Ovary (tissue), 9 donors: ENCODE measurements around the gene FUT2. TPM values are rescaled to one million over a fixed set of nuclear protein-coding genes. Genes with fewer than 3 reads are reported as not detected.

Experiments
- DNase-seq, 5 donors: peaks; one replicate each; pipeline ENCODE4 v3.0.0-alpha.2; 2019 to 2020
- H3K27ac ChIP-seq, 2 donors: fragments of 200-600 bp; one replicate each; pipeline versions ENCODE4 v1.5.1 to v1.8.0; 2019 to 2022
- H3K27me3 ChIP-seq: fragments of 200-600 bp; one replicate; pipeline ENCODE4 v1.8.0; 2022
- H3K36me3 ChIP-seq: fragments of 200-600 bp; sonication (generic); one replicate; pipeline ENCODE4 v1.5.1; 2019
- H3K4me1 ChIP-seq: one replicate; pipeline ENCODE4 v1.8.1; 2013; ENCODE audit warnings: mild to moderate bottlenecking, moderate library complexity; ENCODE audit not compliant: insufficient read depth
- H3K4me3 ChIP-seq: fragments of 200-600 bp; sonication (generic); one replicate; pipeline ENCODE4 v1.5.1; 2017
- H3K9me3 ChIP-seq, 2 donors: fragments of 200-600 bp in 1 of 2; sonication (generic) in 1 of 2; one replicate each; pipeline versions ENCODE4 v1.5.1 to v1.8.1; 2013 to 2019; ENCODE audit warnings: mild to moderate bottlenecking in 1 of 2, moderate library complexity in 1 of 2
- CTCF ChIP-seq, 3 donors: fragments of 450-650 bp in 2 of 3; fragments of 200-600 bp in 1 of 3; IDR thresholded peaks; one replicate each; pipeline versions ENCODE4 v1.5.1 to v1.8.0; 2016 to 2022; ENCODE audit warnings: antibody characterized with exemption in 3 of 3, mild to moderate bottlenecking in 1 of 3
- EP300 ChIP-seq: sonication (generic); formaldehyde crosslinking; IDR thresholded peaks from one replicate; pipeline ENCODE4 v1.6.1; 2017; ENCODE audit warnings: antibody characterized with exemption
- POLR2A ChIP-seq: fragments of 450-650 bp; IDR thresholded peaks from one replicate; pipeline ENCODE4 v1.6.1; 2017; ENCODE audit warnings: antibody characterized with exemption, mild to moderate bottlenecking, moderate library complexity
- WGBS, 3 donors: extraction: QIAGEN DNeasy Blood & Tissue Kit in 1 of 3; methylation state at CpG; one replicate each; pipeline versions ENCODE4 v1.1.5 to v1.1.7; 2013 to 2017; 5-methylcytosine and 5-hydroxymethylcytosine counted together
- intact Hi-C, 4 donors: fragments of 100-400 bp; cut with DNase I; formaldehyde crosslinking; loops; one replicate each; pipeline versions ENCODE4 v1.11.0 to v1.15.1; 2022 to 2023
- polyA plus RNA-seq, 2 donors: library from polyadenylated mRNA; stranded (reverse); fragments of 200-250 nt in 1 of 2; fragments of 350-450 nt in 1 of 2; fragmentation: Illumina TruSeq in 1 of 2; extraction: RNeasy Lipid Tissue Mini Kit (QIAGEN cat#74804) in 1 of 2; gene quantifications; one replicate each; pipeline ENCODE4 v1.2.3, GENCODE V29; 2013 to 2014
- total RNA-seq, 7 donors: library from RNA; depleted of rRNA in 2 of 7; stranded (reverse); fragments of >200 nt in 2 of 7; fragmentation: NEBNext Ultra II Directional in 3 of 7; extraction: Animal tissue kit (Norgen Biotek cat#: 25700) in 3 of 7; gene quantifications; one replicate each; pipeline versions ENCODE4 v1.1.0 to v1.2.4, GENCODE V29; 2016 to 2023
- donor health status: DM: no; HTN: no; CAD: no; lungs with moderate emphysema.
- donor health status: DM: no; HTN: no; CAD: no.
- donor health status: Bipolar disorder and iron deficiency.
- donor health status: DM: yes; HTN: yes; CAD: no.
- donor health status: DM: no; HTN: no; CAD: no.
- donor health status: DM: yes; HTN: yes; CAD: no.

The FUT2 gene
- total and polyA plus RNA-seq, 9 donors, result 0.10 to 2.5 (median 1.5) TPM; not detected in 2

DNA sequence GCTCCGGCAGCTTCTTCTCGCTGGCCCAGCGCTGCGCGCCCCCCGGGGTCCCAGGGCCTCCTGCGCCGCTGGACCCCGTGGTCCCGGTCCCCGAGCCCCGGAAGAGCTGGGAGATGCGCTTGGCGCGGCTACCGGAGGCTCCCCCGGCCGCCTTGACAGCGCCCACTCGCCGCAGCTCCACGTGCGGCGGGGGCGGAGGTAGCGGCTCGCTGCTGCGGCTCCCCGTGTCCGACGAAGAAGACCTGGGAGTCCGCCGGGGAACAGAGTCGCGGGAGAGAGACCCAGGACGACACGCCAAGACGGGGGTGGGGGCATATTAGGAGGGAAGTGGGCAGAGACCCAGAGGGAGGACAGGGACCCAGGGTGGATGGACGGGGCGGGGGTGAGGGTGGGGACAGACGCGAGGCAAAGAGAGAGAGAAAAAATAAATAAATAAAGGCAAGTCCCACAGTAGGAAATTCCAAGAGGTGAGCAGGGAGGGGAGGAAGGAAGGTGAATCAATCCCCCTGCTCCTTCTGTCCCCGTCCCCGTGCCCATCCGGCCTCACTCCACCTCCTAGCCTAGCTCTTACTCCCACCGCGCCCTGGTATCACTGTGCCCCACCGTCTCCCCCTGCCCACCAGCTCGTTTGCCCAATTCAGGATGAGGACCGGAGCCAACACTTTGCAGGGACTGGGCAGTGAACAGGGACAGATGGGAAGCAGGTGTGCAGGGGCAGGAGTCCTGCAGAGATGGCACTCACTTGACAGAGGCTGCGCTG, 43.8 kb downstream of the FUT2 start:
- DNase-seq, result peak in 1 of 5 donors; percentile 43
- Histone ChIP-seq H3K36me3 (no peaks in the 10 kb centered on the region), H3K4me1 (no peaks in the 10 kb centered on the region), H3K9me3 (no peaks in the 10 kb centered on the region), H3K27ac (peak overlapping the region in 1 of 2 donors; percentile 35), H3K27me3 (no peaks in the 10 kb centered on the region), H3K4me3 (peak overlapping the region; percentile 44)
- 14 to 18% (median 15%) methylated on average over 38 to 51 of the region's 51 CpGs for WGBS, 3 donors
- TF ChIP-seq POLR2A (no peak), EP300 (no peak), CTCF (IDR thresholded peaks at IDR 0.05) (no peak)
- intact Hi-C loops, result loop anchor here in 3 of 4 donors (2.0 to 5.0 kb wide), 3 partner anchors 62 to 92 kb away; partner anchors contain the start of gene CA11 (in 1 of the 3)

GRCh38 chr19:48740164-48740972, 44.6 kb downstream of the FUT2 start, which contains the start of gene RASIP1:
RASIP1 (minus strand) TSS chr19:48740610; CDS start chr19:48740282, 328 bp downstream.
- no peaks in the 10 kb centered on the region for H3K4me1 ChIP-seq
- H3K27ac ChIP-seq, result peak within 1 kb of the TSS in 1 of 2 donors; percentile 35
- H3K4me3 ChIP-seq, result peak within 1 kb of the TSS; percentile 44
- TF ChIP-seq EP300 (no peak), POLR2A (no peak), CTCF (IDR thresholded peaks at IDR 0.05) (no peak)
- no peaks in the 10 kb centered on the region for H3K36me3 ChIP-seq
- peak in 2 of 5 donors; percentile 43 to 51 for DNase-seq
- intact Hi-C loops, result no loop called here
- no peaks in the 10 kb centered on the region for H3K9me3 ChIP-seq
- 68 to 78% (median 72%) methylated on average over 27 of the region's 27 CpGs for WGBS, 3 donors
- no peaks in the 10 kb centered on the region for H3K27me3 ChIP-seq

GRCh38 chr19:48741129-48741999, 45.6 kb downstream of the FUT2 start:
- 40 to 46% (median 45%) methylated on average over 29 to 35 of the region's 35 CpGs for whole genome bisulfite sequencing, 3 donors
- TF ChIP-seq CTCF (IDR thresholded peaks at IDR 0.05), result no peak
- no peak for TF ChIP-seq EP300
- no peak for TF ChIP-seq POLR2A
- Histone ChIP-seq H3K36me3 (no peaks in the 10 kb centered on the region), H3K27me3 (no peaks in the 10 kb centered on the region), H3K4me1 (no peaks in the 10 kb centered on the region), H3K9me3 (no peaks in the 10 kb centered on the region), H3K4me3 (no peak overlapping the region), H3K27ac (no peak overlapping the region)
- DNase-seq, result peak in 3 of 5 donors; percentile 40 to 61 (median 60)
- intact Hi-C loops, result no loop called here

DNA sequence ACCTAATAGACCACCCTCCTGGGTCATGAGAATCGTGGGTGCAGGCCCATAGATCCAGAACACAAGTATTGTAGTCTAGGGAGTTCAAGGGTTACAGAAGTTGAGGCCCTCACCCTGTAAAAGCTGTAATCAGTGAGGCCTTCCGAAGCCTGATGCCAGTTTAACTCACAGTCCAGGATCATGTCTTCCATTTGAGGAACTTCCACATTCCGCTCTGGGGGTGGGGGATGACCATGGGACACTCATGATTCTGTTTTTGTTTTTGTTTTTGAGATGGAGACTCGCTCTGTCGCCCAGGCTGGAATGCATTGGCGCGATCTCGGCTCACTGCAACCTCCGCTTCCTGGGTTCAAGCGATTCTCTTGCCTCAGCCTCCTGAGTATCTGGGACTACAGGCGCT, 46.3 kb downstream of the FUT2 start:
- H3K27me3 ChIP-seq, result no peaks in the 10 kb centered on the region
- H3K4me1 ChIP-seq, result peaks cover 2% of the 10 kb centered on the region
- no peaks in the 10 kb centered on the region for H3K9me3 ChIP-seq
- no peak overlapping the region for H3K27ac ChIP-seq
- DNase-seq, result no peak
- no peaks in the 10 kb centered on the region for H3K36me3 ChIP-seq
- intact Hi-C loops, result no loop called here
- H3K4me3 ChIP-seq, result no peak overlapping the region
- 91 to 95% (median 94%) methylated on average over 11 of the region's 11 CpGs for WGBS, 3 donors
- no peak for TF ChIP-seq POLR2A
- no peak for TF ChIP-seq EP300
- TF ChIP-seq CTCF (IDR thresholded peaks at IDR 0.05), result no peak
